NCI-H748 (cell line): ENCODE results near the gene SGF29.
A peak's percentile ranks its signal among the peaks of the same experiment; 100 is the strongest.
"Not testable (repeated sequence)": the region's sequence is repeated elsewhere in the genome, so short reads cannot be mapped to it uniquely, and the experiment has no call there.

ENCODE experiments used
- DNase-seq: peaks from one replicate; lab custom pipeline; 2025; ENCODE audit not compliant: unreplicated experiment; lab: John Stamatoyannopoulos, UW

The SGF29 gene

GRCh38 chr16:28532940-28533647 is 20.6 kb upstream of the SGF29 start:
- DNase-seq = no peak

- DNase-seq = no peak
Observed at GRCh38 chr16:28534542-28535373, 19.0 kb upstream of the SGF29 start.

- DNase-seq = peak; percentile 38
Observed at GRCh38 chr16:28537076-28537475, 16.6 kb upstream of the SGF29 start.

GRCh38 chr16:28537964-28538732 is 15.6 kb upstream of the SGF29 start:
- DNase-seq = no peak

- DNase-seq = no peak
Observed at GRCh38 chr16:28538733-28539596, 14.8 kb upstream of the SGF29 start, which contains the start of gene NUPR1. Gene NUPR1 (minus strand): TSS chr16:28538974. CDS start chr16:28538907, 67 bp downstream.

- DNase-seq = no peak
Observed at GRCh38 chr16:28540346-28540745, 13.4 kb upstream of the SGF29 start.

- DNase-seq = no peak
Observed at GRCh38 chr16:28542646-28543045, 11.1 kb upstream of the SGF29 start.

GRCh38 chr16:28543072-28543471 is 10.6 kb upstream of the SGF29 start:
- peak; percentile 45 for DNase-seq

GRCh38 chr16:28544998-28545397 is 8.7 kb upstream of the SGF29 start:
- no peak for DNase-seq

- not testable (repeated sequence) for DNase-seq
Observed at GRCh38 chr16:28545964-28546363, 7.8 kb upstream of the SGF29 start.

GRCh38 chr16:28546626-28547025 is 7.1 kb upstream of the SGF29 start:
- no peak for DNase-seq

GRCh38 chr16:28548306-28548802 is 5.4 kb upstream of the SGF29 start:
- DNase-seq = no peak

GRCh38 chr16:28549301-28549899 is 4.3 kb upstream of the SGF29 start:
- DNase-seq = peak; percentile 19

- DNase-seq = no peak
Observed at GRCh38 chr16:28554634-28555423, 1.1 kb downstream of the SGF29 start.

GRCh38 chr16:28555561-28555960 is 1.8 kb downstream of the SGF29 start:
- no peak for DNase-seq

- no peak for DNase-seq
Observed at GRCh38 chr16:28556914-28557320, 3.2 kb downstream of the SGF29 start.

- no peak for DNase-seq
Observed at GRCh38 chr16:28558456-28558855, 4.7 kb downstream of the SGF29 start.

- no peak for DNase-seq
Observed at GRCh38 chr16:28561557-28562187, 8.0 kb downstream of the SGF29 start.

GRCh38 chr16:28562199-28562598 is 8.5 kb downstream of the SGF29 start:
- no peak for DNase-seq
